Hematopoietic multipotent progenitor cell treated with erythropoietin and hydrocortisone succinate and interleukin-3 and kit ligand, for 6 days (in vitro differentiated cells): ENCODE results near the gene LRP10.
"Not testable (repeated sequence)": the region's sequence is repeated elsewhere in the genome, so short reads cannot be mapped to it uniquely, and the experiment has no call there.

ENCODE experiments used
- DNase-seq: peaks from one replicate; pipeline ENCODE4 v3.0.0-alpha.2; 2015

Gene LRP10

DNA sequence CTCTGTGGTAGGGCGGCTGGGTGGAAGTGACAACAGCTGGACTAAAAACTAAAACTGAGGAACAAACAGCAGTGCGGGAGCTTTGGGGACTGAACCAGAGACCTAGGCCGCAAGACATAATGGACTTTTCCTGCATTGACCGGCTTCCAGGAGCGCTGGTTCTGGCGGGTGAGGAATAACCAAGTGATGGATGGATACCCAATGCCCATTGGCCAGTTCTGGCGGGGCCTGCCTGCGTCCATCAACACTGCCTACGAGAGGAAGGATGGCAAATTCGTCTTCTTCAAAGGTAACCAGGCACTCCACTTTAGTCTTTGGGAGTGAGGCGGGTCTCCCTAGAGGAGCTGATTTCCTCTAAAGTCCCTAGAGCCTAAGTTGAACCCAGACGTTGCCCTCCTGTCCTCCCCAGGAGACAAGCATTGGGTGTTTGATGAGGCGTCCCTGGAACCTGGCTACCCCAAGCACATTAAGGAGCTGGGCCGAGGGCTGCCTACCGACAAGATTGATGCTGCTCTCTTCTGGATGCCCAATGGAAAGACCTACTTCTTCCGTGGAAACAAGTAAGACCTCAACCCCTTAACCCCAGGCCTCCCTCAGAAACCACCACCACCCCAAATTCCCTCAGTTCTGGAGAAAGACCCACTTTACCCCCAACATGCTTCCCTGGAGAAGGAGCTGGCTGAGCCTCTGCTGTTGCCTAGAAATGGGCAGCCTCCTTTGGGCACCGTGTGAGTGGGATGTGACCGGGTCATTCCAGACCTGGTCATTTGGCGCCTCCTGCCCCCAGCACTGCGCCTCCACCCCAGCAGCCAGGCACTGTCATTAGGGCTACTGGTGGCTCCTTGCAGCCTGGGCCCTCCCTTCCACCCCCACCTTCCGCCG lies 27.1 kb upstream of the LRP10 start:
- no peak for DNase-seq

DNA sequence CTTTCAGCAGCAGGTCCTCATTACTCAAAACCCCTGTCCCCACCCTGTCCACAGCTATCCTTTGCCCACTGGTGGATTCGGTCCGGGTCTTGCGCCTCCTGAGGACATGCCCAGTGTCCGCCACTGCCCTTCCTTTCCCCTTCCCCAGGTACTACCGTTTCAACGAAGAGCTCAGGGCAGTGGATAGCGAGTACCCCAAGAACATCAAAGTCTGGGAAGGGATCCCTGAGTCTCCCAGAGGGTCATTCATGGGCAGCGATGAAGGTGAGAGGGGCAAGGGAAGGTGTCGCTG lies 26.5 kb upstream of the LRP10 start:
- DNase-seq: no peak

DNA sequence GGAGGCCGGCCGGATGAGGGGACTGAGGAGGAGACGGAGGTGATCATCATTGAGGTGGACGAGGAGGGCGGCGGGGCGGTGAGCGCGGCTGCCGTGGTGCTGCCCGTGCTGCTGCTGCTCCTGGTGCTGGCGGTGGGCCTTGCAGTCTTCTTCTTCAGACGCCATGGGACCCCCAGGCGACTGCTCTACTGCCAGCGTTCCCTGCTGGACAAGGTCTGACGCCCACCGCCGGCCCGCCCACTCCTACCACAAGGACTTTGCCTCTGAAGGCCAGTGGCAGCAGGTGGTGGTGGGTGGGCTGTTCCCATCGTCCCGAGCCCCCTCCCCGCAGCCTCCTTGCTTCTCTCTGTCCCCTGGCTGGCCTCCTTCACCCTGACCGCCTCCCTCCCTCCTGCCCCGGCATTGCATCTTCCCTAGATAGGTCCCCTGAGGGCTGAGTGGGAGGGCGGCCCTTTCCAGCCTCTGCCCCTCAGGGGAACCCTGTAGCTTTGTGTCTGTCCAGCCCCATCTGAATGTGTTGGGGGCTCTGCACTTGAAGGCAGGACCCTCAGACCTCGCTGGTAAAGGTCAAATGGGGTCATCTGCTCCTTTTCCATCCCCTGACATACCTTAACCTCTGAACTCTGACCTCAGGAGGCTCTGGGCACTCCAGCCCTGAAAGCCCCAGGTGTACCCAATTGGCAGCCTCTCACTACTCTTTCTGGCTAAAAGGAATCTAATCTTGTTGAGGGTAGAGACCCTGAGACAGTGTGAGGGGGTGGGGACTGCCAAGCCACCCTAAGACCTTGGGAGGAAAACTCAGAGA lies 25.5 kb upstream of the LRP10 start:
- DNase-seq: no peak

DNA sequence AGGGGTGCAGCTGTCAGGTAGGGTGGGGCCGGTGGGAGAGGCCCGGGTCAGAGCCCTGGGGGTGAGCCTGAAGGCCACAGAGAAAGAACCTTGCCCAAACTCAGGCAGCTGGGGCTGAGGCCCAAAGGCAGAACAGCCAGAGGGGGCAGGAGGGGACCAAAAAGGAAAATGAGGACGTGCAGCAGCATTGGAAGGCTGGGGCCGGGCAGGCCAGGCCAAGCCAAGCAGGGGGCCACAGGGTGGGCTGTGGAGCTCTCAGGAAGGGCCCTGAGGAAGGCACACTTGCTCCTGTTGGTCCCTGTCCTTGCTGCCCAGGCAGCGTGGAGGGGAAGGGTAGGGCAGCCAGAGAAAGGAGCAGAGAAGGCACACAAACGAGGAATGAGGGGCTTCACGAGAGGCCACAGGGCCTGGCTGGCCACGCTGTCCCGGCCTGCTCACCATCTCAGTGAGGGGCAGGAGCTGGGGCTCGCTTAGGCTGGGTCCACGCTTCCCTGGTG lies 24.7 kb upstream of the LRP10 start:
- no peak for DNase-seq

DNA sequence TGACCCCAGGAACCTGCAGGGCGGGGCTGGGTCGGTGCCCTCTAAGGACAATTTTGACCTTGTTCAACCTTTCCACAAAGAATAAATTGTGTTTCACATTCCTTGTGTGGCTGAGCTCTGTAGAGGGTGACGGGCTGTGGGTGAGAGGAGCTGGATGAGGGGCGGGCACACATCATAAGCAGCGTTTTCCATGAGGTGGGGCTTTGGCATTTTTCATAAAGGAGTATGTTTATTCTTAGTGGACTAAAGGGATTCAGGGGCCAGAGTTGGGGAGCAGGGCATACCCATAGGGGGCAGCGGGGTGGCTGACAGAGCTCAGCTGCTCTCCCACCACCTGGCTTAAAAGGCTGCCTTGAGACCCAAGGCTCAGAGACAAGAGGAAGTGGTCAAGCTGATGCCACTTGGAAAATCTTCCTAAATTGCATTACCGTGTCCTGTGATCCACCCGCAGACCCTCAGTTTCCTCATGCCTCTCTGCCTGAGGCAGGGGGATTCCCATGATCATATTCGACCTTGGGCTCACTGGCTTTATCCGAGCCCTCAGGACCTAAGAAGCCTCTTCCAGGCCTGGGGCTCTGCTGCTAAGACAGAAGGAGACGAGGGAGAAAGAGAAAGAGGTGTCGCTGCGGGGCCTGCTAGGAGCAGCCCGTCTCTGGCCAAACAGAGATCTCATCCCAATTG lies 23.7 kb upstream of the LRP10 start:
- DNase-seq: peak; percentile 46

DNA sequence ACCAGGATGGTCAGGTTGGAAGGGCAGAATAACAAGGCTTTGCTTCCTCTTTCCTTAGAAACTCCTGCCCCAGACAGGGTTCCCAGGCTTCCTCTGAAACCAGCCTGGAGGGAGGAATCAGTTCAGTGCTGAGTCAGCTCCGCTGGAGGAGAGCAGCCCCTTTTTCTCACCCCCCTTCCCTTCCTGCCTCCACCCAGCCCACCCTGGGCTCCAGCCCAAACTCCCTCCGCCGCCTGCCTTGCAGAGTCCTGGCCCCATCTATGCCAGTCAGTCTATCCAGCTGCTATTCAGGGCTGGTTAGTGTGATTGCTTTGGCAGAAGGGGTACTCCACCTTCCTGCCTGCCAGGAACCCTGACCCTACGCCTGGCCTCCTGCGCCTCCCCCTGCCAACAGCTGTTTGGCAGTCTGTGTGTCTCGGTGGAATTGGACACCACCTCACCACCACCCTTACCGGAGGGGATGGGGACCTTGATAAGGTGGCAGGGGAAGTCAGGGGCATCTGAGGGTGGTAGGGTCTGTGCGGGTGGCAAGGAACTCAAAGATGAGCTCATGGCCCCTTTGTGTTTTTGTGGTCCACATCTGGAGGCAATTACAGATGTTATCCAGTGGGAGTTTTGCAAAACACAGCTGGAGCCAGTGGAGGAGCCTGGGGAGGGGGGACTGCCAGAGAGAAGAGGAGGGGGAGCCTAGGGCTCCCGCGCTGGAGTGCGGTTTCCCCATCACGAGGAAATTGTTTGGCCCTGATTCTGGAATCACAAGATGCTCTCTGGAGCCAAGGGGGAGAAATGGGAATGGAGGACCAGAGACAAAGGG lies 23.0 kb upstream of the LRP10 start:
- peak; percentile 42 for DNase-seq

DNA sequence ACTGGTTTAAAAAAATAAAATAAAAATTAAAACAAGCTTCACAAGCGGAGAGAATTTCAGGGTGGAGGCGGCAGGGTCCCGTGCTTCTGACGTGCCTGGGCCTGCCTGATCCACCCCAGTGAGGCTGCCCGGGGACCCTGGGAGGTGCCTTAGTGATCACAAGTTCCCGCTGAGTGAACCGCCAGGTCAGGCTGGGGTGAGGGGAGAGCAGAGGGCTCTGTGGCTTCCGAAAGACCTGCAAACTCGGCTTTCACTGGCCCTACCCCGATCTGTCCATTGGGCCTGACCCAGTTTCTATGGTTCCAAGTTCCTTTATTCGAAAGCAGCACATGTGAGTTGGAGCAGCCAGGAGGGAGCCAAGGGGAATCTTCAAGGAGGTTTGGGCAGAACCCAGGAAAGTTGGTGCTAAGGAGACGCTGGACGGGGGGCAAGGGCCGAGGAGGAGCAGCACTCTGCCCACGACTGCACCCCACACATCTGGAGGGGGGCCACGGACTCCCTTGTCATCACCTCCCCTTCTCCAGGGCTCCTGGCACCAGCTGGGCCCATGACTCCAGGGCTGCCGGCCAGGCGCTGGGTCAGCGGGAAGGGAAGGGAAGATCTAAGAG lies 22.2 kb upstream of the LRP10 start:
- DNase-seq: no peak

DNA sequence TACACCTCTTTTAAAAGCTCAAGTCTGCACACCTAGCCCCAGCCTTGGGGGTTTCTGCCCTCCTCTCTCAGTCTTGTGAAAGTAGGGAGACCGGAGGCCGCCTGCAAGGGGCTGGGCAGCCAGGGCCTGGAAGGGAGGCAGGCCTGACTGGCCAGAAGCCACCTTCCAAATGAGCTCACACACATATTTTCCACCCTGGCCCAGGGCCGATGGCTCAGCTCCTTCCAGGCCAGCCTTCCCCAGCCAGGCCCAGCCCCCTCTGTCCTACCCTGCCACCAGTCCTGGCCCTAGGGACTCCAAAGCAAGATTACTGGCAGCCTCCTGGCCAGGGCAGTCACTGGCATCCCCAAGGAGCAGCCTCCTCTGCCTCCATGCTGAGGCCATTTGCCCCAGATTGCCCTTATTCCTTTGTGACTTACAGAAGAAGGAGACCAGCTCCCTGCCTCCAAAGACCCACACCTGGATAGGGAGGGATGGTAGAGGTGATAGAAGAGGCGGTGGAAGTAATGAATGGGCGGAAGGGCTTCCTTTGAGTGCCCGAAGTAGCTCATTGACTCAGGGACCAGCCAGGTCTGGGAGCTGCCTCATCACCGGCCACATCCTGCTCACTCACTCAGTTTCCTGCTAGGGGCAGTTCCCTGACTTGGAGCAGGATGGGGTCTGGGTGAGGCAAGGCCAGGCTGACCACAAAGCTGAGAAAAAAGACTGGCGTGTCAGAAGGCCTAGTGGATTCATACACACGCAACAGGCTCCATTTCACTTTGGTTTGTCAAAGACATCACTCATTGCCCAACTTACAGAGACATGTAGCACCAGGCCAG lies 20.4 kb upstream of the LRP10 start:
- DNase-seq: peak; percentile 37

DNA sequence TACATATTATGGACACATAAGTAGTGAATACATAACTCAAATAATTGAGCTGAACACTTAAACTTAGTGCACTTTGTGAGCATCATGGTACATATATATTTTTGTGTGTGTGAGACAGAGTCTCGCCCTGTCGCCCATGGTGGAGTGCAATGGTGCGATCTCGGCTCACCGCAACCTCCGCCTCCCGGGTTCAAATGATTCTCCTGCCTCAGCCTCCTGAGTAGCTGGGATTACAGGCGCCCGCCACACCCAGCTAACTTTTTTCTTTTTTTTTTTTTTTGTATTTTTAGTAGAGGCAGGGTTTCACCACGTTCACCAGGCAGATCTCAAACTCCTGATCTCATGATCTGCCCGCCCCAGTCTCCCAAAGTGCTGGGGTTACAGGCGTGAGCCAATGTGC lies 19.4 kb upstream of the LRP10 start:
- DNase-seq: not testable (repeated sequence)

DNA sequence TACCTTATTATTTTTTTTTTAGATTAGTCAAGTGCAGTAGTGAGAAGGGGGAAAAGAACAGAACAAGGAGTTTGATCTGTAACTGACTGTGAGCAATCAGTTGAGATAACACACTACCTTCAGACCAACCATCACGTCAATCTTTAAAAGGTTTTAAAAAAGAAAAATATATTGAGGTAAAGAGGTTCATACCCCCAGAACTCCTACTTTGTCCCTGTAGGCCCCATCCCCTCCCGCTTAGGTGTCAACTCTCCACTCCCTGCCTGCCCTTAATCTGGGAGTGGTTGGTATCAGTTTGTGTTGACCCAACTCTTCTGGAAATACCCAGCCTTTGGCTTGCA lies 19.0 kb upstream of the LRP10 start:
- DNase-seq: no peak

DNA sequence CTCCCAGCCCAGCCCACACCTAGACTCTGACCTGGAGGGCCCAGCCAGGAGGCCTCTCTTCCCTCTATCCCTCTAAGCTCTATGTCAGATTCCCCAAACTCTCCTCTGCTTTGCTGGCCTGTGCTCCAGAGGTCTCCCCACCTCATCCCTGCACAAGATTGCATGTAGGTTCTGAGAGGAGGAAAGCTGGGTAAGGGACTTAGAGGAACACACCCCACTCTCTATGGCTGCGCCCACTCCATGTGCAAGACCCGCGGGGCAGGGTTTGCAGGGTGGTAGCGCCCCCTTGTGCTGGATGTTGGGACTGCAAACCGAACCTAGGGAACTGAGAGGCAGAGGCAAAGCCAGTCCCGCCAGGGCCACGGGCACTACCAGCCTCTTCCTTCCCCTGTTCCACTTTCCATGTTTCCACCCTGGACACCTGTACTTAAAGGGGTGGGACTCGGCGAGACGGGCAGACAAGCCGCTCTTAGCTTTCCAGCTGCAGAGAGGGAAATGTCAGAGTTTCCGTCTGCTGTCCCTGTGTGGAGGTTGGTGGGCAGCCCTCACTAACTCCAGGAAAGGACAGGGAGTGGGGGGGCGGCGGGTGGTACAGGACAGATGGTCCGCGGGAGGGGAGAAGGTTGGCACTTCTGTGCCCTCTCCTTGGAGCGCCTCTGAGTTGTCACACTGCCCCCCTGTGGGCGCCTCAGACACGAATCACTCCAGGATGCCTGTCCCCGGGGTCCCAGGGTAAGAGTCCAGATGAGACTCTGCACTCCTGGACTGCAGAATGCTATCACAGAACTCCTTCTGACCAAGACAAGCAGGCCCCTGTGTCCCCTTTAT lies 18.4 kb upstream of the LRP10 start:
- DNase-seq: peak; percentile 88

DNA sequence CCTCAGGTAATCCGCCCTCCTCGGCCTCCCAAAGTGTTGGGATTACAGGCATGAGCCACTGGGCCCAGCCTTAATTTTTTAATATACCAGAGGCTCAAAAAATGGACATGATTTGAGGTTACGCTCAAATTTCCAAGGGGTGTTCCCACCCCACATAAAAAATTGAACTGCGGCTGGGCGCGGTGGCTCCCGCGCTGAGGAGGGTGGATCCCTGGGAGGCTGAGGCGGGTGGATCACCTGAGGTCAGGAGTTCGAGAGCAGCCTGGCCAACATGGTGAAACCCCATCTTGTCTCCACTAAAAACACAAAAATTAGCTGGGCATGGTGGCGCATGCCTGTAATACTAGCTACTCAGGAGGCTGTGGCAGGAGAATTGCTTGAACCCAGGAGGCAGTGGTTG lies 17.2 kb upstream of the LRP10 start:
- not testable (repeated sequence) for DNase-seq

DNA sequence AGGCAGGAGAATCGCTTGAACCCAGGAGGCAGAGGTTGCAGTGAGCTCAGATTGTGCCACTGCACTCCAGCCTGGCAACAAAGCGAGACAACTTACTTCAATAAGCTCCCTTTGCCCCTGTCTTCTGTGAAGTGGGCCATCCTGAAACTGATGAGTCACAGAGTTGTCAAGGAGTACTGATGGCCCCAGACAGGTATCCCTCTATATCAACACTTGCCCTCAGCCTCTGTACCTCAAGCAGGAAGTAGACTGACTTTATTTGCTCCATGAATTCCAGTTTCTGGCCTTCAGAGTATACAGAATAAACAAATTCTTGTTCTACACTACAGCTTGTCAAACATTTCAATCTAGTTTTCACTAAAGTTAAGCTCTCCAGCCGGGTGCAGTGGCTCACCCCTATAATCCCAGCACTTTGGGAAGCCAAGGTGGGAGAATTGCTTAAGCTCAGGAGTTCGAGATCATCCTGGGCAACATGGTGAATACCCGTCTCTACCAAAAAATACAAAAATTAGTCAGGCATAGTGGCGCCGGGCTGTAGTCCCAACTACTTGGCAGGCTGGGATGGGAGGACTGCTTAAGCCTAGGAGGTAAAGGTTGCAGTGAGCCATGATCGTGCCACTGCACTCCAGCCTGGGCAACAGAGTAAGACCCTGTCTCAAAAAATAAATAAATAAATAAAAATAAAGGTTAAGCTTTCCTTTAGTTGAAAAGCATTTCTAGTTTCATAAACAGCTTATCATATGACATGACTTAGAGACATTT lies 16.4 kb upstream of the LRP10 start:
- DNase-seq: no peak

DNA sequence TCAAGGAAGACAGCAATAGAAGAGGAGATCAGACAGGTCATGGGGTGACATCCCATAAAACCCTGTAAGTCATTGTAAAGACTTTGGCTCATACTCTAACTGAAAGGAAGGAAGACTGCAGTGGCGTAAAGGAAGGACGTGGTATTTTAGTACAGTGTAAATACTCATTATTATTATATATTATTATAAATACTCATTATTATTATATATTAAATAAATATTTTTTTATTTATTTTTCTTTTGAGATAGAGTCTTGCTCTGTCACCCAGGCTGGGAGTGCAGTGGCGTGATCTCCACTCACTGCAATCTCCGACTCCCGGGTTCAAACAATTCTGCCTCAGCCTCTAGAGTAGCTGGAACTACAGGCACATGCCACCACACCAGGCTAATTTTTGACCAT lies 15.1 kb upstream of the LRP10 start:
- DNase-seq: no peak

DNA sequence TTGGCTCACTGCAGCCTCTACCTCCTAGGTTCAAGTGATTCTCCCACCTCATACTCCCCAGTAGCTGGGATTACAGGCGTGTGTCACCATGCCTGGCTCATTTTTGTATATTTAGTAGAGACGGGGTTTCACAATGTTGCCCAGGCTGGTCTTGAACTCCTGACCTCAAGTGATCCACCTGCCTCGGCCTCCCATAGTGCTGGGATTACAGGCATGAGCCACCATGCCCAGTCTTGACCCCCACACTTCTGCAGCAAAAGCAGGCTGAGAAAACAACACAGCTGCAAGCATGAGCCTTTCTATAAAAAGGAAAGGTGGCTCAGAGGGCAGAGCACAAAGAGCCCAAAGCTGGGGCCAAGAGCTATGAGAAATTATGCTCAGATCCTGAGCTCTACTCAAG lies 11.2 kb upstream of the LRP10 start:
- DNase-seq: not testable (repeated sequence)

DNA sequence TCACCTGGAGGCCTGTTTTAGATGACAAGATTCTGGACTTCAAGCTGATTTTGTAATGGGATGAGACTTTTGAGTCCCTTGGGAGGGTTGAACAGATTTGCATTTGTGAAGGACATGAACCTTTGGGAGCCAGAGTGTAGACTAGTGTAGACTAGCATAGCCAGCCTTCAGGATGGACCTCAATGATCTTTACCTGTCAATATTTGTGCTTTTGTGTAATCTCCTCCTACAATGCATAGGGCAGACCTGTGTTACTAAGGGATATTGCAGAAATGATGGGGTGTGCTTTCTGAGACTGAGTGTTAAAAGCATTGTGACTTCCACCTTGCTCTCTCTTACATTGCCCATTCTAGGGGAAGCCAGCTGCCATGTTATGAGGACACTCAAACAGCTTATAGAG lies 9.9 kb upstream of the LRP10 start:
- no peak for DNase-seq

DNA sequence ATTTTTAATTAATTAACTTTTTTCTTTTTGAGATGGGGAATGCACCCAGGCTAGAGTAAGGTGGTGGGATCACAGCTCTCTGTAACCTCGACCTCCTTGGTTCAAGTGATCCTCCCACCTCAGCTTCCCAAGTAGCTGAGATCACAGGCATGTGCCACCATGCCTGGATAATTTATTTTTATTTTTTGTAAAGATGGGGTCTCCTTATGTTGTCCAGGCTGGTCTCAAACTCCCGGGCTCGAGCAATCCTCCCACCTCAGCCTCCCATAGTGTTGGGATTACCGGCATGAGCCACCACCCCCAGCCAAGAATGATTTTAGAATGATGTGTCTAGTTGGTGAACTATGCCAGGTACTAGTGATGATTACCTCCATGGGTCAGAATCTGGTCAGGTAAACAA lies 6.6 kb upstream of the LRP10 start:
- no peak for DNase-seq

DNA sequence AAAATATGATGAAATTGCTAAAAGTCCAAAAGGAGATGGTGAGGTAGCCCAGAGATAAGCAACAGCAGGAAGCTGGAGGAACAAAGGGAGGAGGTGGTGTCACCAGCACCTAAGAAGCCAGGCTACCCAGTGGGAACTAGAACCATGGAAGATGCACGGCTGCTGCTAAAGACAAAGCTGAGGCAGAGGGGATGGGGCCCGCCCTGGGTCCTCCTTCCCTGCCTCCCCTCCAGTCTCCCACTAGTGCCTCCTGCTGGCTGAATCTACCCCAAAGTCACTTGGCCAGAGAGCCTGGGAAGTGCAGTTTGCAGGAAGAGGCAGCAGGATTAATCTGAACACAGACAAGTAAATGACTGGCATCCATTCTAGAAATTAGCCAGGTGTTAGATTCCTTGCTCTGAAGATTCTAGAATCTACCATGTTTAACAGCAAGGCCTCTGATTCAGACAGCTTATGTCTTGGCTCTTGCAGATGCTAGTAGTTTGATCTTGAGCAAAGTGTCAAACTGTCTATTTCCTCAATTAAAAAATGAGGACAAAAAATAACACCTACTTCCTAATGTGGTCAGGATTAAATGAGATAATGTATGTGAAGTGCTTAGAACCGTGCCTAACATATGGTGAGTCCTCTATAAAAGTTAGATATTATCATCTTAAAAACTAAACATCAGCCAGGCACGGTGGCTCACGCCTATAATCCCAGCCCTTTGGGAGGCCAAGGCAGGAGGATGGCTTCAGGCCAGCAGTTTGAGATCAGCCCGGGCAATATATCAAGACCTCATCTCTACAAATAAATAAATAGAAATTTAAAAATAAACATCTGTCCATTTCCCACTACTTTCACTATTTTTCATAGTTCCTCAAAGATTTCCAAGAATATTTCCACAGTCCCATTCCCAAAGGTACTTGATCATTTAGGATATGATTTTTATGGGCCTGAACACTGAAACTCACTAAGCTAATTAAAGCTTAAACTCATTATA lies 5.8 kb upstream of the LRP10 start:
- DNase-seq: no peak

DNA sequence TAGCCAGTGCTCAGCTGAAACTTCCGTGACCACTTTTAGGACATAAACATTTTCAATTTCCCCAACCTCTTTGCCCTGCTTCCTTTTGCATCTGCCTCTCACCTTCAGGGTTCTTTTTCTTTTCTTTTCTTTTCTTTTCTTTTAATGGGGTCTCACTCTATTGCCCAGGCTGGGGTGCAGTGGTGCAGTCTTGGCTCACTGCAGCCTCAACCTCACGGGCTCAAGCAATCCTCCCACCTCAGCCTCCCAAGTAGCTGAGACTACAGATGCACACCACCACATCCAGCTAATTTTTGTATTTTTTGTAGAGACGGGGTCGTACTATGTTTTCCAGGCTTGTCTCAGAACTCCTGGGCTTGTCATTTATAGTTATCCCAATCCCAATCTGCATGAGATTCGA lies 4.7 kb upstream of the LRP10 start:
- no peak for DNase-seq
